ENCODE measurements around the gene SPP1.

Gene SPP1

DNA sequence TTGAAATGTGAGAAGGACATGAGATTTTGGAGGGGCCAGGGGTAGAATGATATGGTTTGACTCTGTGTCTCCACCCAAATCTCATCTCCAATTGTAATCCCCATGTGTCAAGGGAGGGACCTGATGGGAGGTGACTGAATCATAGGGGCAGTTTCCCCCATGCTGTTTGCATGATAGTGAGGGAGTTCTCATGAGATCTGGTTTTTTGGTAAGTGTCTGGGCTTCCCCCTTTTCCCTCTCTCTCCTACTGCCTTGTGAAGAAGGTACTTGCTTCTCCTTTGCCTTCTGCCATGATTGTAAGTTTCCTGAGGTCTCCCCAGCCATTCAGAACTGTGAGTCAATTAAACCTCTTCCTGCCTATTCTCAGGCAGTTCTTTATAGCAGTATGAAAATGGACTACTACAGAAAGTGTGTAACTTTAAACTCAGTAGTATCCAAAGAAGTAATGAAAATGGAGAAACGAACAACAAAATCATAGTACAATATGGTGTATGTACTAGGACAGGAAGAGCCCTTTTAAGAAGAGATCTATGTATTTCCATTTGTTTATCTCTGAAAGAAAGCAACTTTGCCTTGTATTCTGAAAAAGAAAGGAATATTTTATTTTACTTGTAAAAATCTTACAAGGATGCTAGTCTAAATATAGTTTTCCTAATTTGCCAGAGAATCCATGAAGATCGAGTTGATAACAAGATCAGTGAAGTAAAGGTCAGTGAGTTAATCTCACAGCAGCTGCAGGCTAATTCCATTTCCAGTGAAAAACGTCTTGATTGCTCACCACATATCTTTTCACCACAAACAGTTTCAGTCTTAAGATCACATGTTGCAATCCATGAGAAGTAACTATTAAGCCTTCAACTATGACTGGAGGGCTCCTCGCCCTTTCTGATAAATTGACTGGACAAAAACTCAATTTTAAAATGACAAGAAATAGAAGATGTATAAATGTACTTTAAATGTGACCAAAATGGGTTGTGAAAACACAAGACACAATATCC is 52.4 kb downstream of the SPP1 start:
- no peak for DNase-seq

DNA sequence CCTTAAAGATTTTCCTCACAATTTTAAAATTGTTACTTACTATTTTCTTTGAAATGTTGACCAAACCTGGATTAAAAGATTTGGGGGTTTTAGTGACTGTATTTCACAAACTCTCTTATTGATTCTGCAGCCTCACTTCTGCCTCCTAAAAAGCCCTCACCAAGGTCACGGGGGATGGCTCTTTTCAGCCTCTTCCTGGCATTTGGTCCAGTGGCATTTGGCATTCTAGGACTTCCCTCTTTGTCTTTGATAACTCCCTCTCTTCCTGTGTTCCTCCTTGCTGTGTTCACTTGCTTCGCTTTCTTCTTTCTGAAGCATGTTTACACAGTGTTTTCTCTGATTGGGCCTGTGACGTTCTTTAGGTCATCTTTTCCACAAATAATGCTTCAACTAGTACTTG is 53.4 kb downstream of the SPP1 start:
- DNase-seq: no peak

- DNase-seq: no peak
Measured at GRCh38 chr4:88029556-88029955, 54.0 kb downstream of the SPP1 start.

- no peak for DNase-seq
Measured at GRCh38 chr4:88030565-88031310, 55.2 kb downstream of the SPP1 start.
